GM19455 (cell line): ENCODE data around the gene OR4F6.

ENCODE experiments used
- ATAC-seq: cut with Tn5 transposase; IDR thresholded peaks from one replicate; pipeline ENCODE4 v1.9.1; 2021; ENCODE audit not compliant: unreplicated experiment

OR4F6 gene

GRCh38 chr15:101804375-101804774 lies 1.1 kb downstream of the OR4F6 start:
- ATAC-seq, result no peak

- ATAC-seq, result no peak
Measured at GRCh38 chr15:101804941-101805340, 1.6 kb downstream of the OR4F6 start.

GRCh38 chr15:101805605-101806345 lies 2.5 kb downstream of the OR4F6 start:
- ATAC-seq, result no peak

GRCh38 chr15:101807345-101807945 lies 4.1 kb downstream of the OR4F6 start:
- ATAC-seq, result no peak

GRCh38 chr15:101808201-101808600 lies 4.9 kb downstream of the OR4F6 start:
- ATAC-seq, result no peak

GRCh38 chr15:101810456-101810855 lies 7.1 kb downstream of the OR4F6 start:
- ATAC-seq, result no peak

GRCh38 chr15:101810876-101811275 lies 7.6 kb downstream of the OR4F6 start:
- no peak for ATAC-seq

- ATAC-seq, result no peak
Measured at GRCh38 chr15:101811902-101812301, 8.6 kb downstream of the OR4F6 start, which contains the start of gene OR4F15. OR4F15 (plus strand) TSS chr15:101812202; CDS start chr15:101818187, 5,985 bp downstream.

GRCh38 chr15:101813803-101814534 lies 10.7 kb downstream of the OR4F6 start:
- ATAC-seq, result no peak

- ATAC-seq, result no peak
Measured at GRCh38 chr15:101820781-101821180, 17.5 kb downstream of the OR4F6 start.

- no peak for ATAC-seq
Measured at GRCh38 chr15:101827257-101827656, 23.9 kb downstream of the OR4F6 start.

- no peak for ATAC-seq
Measured at GRCh38 chr15:101828774-101829173, 25.5 kb downstream of the OR4F6 start.

GRCh38 chr15:101841656-101842055 lies 38.3 kb downstream of the OR4F6 start:
- no peak for ATAC-seq

GRCh38 chr15:101844916-101845315 lies 41.6 kb downstream of the OR4F6 start:
- no peak for ATAC-seq

- no peak for ATAC-seq
Measured at GRCh38 chr15:101852356-101852755, 49.0 kb downstream of the OR4F6 start.
